GM06990 (cell line): ENCODE results near the gene ZFP36L1.

Experiments used
- DNase-seq: peaks from one replicate; pipeline ENCODE4 v3.0.0-alpha.2; 2011; ENCODE audit not compliant: insufficient read length; ENCODE audit errors: extremely low read depth
- H3K27me3 ChIP-seq: replicated peaks from 2 replicates; pipeline ENCODE4 v1.6.0; 2011; ENCODE audit warnings: low read length; ENCODE audit not compliant: control insufficient read depth, insufficient read depth
- H3K36me3 ChIP-seq: 2 replicates; pipeline ENCODE4 v1.5.1; 2011; ENCODE audit warnings: low read length; ENCODE audit not compliant: control insufficient read depth, insufficient read depth
- H3K4me3 ChIP-seq: replicated peaks from 2 replicates; pipeline ENCODE4 v1.5.1; 2011; ENCODE audit warnings: low read depth, mild to moderate bottlenecking, control low read depth, low read length
- TF ChIP-seq, protein P1 (sequence below): IDR thresholded peaks from 2 replicates; pipeline ENCODE4 v1.5.1; 2011; ENCODE audit warnings: low read length, control low read depth, mild to moderate bottlenecking, inconsistent platforms; ENCODE audit not compliant: insufficient read depth, poor library complexity, severe bottlenecking

The ZFP36L1 gene

DNA sequence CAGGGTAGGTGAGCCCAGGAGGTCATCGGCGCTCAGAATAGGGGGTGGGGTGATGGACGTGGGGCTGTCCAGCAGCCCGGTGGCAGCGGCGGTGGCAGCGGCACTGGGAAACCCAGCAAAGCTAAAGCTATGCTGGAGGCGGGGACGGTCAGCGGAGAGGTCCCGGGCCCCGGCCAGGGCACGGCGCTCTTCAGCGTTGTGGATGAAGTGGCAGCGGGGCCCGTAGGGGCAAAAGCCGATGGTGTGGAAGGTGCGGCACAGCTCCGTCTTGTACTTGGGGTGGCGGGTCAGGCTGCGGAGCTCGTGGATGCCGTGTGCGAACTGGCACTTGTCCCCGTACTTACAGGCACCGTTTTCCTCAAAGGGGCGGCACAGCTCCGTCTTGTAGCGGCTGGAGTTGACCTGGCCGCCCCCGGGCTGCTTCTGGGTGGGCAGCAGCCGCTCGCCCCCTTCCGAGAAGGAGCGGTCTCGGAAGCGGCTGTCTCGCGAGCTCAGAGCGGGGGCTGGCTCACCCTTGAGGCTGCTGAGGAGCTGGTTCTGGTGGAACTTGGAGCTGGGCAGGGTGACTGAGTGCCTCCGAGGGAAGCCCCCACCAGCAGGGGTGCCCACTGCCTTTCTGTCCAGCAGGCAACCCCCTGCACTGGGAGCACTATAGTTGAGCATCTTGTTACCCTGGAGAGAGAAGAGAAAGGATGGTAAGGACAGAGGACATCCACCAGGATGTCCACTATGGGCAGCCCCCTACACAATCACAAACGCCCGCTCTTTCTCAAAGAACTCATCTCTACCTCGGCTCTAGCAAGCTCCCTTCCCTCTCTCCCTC, 2.8 kb downstream of the ZFP36L1 start:
- Histone ChIP-seq H3K36me3 (peaks cover 21% of the 10 kb centered on the region), H3K4me3 (peak overlapping the region; percentile 88), H3K27me3 (no peaks in the 10 kb centered on the region)
- TF ChIP-seq, protein P1, sequence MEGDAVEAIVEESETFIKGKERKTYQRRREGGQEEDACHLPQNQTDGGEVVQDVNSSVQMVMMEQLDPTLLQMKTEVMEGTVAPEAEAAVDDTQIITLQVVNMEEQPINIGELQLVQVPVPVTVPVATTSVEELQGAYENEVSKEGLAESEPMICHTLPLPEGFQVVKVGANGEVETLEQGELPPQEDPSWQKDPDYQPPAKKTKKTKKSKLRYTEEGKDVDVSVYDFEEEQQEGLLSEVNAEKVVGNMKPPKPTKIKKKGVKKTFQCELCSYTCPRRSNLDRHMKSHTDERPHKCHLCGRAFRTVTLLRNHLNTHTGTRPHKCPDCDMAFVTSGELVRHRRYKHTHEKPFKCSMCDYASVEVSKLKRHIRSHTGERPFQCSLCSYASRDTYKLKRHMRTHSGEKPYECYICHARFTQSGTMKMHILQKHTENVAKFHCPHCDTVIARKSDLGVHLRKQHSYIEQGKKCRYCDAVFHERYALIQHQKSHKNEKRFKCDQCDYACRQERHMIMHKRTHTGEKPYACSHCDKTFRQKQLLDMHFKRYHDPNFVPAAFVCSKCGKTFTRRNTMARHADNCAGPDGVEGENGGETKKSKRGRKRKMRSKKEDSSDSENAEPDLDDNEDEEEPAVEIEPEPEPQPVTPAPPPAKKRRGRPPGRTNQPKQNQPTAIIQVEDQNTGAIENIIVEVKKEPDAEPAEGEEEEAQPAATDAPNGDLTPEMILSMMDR, result no peak
- DNase-seq, result peak; percentile 42

DNA sequence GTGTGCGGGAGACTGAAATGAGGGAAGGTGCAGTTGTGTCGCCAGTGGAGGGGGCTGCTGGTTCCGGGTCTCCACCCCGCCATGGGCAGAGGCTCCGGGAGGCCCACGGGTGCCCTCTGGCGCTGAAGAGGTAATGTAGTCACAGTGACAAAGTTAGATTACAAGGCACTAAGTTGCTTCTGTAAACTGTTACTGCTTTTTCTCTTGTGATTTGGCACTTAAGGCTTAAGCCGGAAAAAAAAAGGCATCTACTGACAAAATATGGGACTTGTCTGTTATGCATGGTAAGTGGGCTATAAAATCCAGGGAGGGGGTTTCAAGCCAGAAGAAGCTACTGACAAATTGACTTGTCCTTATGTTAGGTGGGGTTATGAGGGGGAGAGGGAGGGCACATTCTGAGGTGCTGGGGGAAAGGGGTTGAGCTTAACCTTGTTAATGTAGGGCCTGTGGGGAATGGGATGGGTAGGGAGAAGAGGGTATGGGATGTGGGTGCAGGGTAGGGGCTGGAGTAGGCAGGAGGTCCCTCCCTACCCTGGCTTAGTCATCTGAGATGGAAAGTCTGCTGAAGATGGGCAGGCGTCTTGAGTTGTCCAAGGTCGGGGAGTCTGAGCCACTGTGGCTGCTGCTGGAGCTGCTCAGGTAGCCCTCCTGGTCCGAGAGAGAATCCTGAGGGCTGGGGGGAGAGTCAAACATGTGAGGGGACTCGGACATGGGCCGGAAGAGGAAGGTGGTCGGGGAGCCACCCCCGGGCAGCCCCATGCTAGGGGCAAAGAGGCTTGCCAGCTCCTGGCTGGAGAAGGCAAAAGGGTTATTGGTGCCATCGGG, 3.7 kb downstream of the ZFP36L1 start:
- Histone ChIP-seq H3K27me3 (no peaks in the 10 kb centered on the region), H3K4me3 (peak overlapping the region; percentile 88), H3K36me3 (peaks cover 21% of the 10 kb centered on the region)
- TF ChIP-seq, protein P1, result peak; percentile 84
- peak; percentile 72 for DNase-seq

DNA sequence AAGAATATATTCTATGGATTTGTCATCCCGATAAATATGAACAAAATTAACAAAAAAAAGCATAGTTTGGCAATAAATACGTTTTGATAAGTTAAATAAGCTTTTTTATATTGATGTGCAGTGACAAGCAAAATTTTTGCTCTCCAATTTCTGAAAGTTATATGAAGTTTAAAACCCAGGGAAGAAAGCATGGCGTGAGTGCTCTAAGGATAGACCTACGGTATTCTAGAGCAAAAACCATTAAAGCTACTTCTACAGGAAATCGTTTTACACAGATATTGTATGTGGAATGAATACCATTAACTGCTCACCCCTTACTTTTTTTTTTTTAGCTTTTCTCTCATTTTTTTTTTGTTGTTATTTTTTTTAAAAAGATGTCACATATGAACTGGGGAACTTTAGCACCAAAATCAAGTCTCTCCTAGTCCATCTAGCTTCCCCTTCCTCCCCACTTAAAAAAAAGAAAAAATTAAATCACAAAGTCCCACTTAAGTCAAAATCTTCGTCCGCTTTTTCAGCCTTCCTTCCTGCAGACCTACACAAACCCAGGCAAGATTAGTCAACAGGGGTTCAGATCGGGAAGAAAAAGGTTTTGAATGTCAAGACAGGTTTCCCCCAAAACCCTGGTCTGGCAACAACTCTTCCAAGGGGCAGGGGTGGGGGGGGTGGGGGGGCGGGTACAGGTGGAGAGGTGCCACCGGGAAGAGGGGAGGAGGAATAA, 4.4 kb downstream of the ZFP36L1 start:
- Histone ChIP-seq H3K4me3 (peak overlapping the region; percentile 5; the same call in 1 of the 2 replicates), H3K36me3 (peaks cover 21% of the 10 kb centered on the region)
- TF ChIP-seq, protein P1, result no peak

DNA sequence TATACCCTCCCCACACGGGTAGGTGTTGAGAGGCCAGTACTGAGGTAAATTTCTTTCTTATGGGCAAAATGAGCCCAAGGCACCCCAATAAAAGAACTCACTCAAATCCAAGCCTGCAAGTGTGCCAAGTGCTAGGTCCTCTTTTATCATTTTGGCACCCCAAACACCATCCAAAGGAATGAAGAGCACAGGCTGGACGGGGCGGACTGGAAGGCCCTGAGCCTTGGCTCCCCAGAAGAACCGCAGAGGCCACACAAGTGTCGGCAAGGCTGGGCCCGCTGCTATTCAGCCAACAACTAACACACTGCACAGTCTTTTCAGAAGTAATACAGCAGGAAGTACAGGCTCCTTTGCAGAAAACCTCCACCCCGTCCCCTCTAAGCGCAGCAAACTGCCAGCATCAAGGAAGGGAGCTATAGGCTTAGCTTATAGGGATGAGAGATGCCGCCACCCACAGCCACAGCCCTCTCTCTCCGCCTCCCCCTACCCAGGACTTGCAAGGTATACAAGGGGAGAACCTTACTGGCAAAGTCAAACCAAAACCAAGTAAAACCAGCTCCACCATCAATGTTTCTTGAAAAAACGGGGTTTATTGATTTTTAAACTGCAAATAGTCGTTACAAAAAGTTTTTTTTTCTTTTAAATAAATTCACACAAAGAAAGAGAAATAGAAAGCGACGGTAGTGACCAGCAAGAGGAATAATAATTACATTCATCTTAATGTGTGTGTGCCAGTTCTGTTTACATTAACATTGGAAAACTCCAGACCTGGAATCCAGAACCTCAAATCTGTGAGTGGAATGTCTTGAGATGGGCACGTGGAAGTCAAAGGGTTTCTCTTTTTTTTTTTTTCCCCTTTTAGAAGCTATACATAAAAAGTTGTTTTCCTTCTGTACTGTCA, 5.5 kb downstream of the ZFP36L1 start:
- TF ChIP-seq, protein P1, result no peak
- Histone ChIP-seq H3K27me3 (no peaks in the 10 kb centered on the region), H3K36me3 (peaks cover 21% of the 10 kb centered on the region), H3K4me3 (no peak overlapping the region)
- no peak for DNase-seq

More for the DNA sequence above, 4.4 kb downstream of the ZFP36L1 start:
- no peaks in the 10 kb centered on the region for H3K27me3 ChIP-seq
- no peak for DNase-seq

DNA sequence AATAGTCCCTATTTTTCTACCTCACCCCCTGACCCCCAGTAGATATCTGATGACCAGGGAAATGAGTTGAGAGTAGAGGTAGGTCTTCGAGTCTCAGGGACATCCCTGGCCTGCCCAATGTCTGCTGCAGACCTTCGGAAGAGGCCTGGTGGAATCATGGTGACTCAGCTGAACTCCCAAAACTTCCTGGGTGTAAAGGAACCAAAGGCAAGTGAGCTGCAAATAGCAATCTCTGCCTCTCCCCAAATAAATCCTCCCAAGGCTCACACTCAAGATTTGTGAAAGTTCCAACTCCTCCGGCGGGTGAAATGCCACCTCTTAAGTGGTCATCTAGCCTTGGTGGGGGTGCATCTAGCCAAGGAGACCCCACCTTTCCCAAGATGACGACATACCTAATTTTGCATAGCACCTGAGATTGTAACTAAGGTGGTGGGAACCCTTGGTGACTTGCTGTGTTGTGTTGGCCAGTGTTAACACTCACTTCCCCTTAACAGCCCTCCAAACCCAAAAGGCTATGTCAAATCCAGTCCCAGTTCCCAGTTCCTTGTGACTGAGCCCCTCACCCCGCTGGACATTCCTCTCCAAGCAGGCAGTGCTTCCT, 6.3 kb downstream of the ZFP36L1 start:
- Histone ChIP-seq H3K36me3 (peaks cover 20% of the 10 kb centered on the region), H3K4me3 (no peak overlapping the region), H3K27me3 (no peaks in the 10 kb centered on the region)
- TF ChIP-seq, protein P1, result no peak
- DNase-seq, result no peak
